ENCODE results near the gene PPIP5K2. TPM values are rescaled to one million over a fixed set of nuclear protein-coding genes. Genes with fewer than 3 reads are reported as not detected.

Gene PPIP5K2
- total RNA-seq, 1 donor from 2014 or later = 66.3 TPM

DNA sequence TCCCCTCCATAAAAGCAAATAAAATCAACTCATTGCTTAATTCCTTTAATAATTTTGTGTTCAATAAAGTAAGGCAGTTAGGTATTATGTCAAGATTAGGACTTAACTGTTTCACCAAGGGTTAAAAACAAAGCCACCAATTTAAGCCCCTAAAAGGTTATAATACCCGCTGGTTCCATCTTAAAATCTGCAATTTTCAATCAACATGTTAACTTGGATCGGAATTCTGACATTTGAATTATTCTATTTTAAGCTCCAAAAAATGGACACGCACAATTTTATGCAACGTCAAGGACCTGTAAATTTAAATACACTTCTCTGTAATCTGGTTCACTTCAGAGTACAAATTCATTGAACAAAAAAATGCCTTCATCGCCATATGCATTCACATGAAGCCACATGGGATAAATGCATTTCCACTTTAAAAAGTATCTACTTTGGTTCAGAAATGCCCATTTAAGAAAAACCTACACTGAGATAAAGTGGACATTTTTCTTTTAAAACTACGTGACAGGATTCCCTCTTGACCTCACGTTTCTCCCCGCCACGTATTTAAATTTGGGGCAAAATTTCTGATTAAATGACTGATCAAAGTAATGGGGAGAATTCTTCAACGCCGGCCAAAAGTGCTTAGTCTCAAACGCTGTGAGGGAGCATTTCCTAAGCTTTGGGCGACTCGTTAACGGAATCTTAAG is 884 bp upstream of the PPIP5K2 start:
- TF ChIP-seq, protein P1, sequence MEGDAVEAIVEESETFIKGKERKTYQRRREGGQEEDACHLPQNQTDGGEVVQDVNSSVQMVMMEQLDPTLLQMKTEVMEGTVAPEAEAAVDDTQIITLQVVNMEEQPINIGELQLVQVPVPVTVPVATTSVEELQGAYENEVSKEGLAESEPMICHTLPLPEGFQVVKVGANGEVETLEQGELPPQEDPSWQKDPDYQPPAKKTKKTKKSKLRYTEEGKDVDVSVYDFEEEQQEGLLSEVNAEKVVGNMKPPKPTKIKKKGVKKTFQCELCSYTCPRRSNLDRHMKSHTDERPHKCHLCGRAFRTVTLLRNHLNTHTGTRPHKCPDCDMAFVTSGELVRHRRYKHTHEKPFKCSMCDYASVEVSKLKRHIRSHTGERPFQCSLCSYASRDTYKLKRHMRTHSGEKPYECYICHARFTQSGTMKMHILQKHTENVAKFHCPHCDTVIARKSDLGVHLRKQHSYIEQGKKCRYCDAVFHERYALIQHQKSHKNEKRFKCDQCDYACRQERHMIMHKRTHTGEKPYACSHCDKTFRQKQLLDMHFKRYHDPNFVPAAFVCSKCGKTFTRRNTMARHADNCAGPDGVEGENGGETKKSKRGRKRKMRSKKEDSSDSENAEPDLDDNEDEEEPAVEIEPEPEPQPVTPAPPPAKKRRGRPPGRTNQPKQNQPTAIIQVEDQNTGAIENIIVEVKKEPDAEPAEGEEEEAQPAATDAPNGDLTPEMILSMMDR (IDR thresholded peaks at IDR 0.05; ENCODE audit: unreplicated experiment) = no peak
- peak overlapping the region; percentile 98 for H3K4me3 Mint-ChIP-seq (ENCODE audit: unreplicated experiment)
- H3K27me3 Mint-ChIP-seq (ENCODE audit: unreplicated experiment) = peaks cover 3% of the 10 kb centered on the region
- no peaks in the 10 kb centered on the region for H3K9me3 Mint-ChIP-seq (ENCODE audit: unreplicated experiment)
- peak overlapping the region; percentile 100 for H3K27ac Mint-ChIP-seq (ENCODE audit: unreplicated experiment)
- no peak for DNase-seq (ENCODE audit: low spot score)
- no peaks in the 10 kb centered on the region for H3K36me3 Mint-ChIP-seq (ENCODE audit: low read depth, unreplicated experiment)
- peaks cover 21% of the 10 kb centered on the region for H3K4me1 Mint-ChIP-seq (ENCODE audit: unreplicated experiment)

DNA sequence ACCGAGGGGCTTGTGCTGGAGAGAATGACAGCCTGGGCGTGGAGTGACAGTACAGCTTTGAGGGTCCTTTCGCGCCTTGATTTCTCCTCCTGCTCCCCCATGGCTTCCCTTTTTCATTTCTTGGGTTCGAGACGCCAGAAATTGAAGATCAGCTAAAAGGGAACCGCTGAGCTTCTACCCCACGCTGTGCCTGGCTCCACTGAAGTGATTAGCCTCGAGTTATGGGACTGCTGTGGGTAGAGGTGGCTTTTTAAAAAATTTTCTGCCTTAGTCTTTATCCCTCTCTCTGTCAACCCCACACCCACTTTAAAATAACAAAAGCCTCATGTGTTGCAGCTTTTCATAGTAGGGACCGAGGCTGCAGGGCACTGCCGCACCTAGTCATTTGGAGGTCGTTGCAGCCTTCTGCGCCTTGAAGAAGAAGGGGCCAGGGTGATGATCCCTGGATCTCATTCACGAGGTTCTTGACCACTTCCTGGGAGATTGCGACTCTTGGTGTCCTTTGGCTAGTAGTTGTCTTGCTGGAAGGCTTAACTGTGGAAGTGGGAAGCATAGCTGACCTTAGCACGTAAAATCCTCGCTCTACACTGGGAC is 603 bp downstream of the PPIP5K2 start:
- Mint-ChIP-seq H3K4me3 (ENCODE audit: unreplicated experiment) (peak overlapping the region; percentile 98), H3K36me3 (ENCODE audit: low read depth, unreplicated experiment) (no peaks in the 10 kb centered on the region)

DNA sequence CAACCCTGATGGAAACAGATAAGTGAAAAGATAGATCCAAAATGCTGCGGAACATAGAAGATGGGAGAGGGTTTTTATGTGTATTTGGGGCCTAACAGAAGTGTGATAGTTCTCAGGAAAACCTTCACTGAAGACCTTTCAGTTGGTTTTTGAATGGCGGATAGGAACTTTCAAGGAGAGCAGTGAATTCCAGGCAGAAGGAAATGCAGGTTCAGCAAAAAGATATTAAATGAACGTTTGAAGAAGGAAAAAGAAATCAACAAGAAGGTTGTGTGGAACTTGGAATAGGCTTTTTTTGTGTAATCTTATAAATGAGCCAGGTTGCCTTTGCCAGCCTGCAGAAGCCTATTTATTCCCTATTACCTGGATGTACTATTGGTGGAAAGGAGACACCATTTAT is 2.1 kb downstream of the PPIP5K2 start:
- peaks cover 21% of the 10 kb centered on the region for H3K4me1 Mint-ChIP-seq (ENCODE audit: unreplicated experiment)
- H3K4me3 Mint-ChIP-seq (ENCODE audit: unreplicated experiment) = no peak overlapping the region
- peaks cover 3% of the 10 kb centered on the region for H3K27me3 Mint-ChIP-seq (ENCODE audit: unreplicated experiment)
- H3K27ac Mint-ChIP-seq (ENCODE audit: unreplicated experiment) = no peak overlapping the region
- H3K36me3 Mint-ChIP-seq (ENCODE audit: low read depth, unreplicated experiment) = peaks cover 5% of the 10 kb centered on the region
- H3K9me3 Mint-ChIP-seq (ENCODE audit: unreplicated experiment) = no peaks in the 10 kb centered on the region
- TF ChIP-seq, protein P1 (IDR thresholded peaks at IDR 0.05; ENCODE audit: unreplicated experiment) = no peak
- no peak for DNase-seq (ENCODE audit: low spot score)

More for the DNA sequence above, 603 bp downstream of the PPIP5K2 start:
- Mint-ChIP-seq H3K4me1 (ENCODE audit: unreplicated experiment) (peaks cover 21% of the 10 kb centered on the region), H3K27me3 (ENCODE audit: unreplicated experiment) (peaks cover 3% of the 10 kb centered on the region), H3K27ac (ENCODE audit: unreplicated experiment) (peak overlapping the region; percentile 100), H3K9me3 (ENCODE audit: unreplicated experiment) (no peaks in the 10 kb centered on the region)
- DNase-seq (ENCODE audit: low spot score) = no peak
- TF ChIP-seq, protein P1 (IDR thresholded peaks at IDR 0.05; ENCODE audit: unreplicated experiment) = no peak

DNA sequence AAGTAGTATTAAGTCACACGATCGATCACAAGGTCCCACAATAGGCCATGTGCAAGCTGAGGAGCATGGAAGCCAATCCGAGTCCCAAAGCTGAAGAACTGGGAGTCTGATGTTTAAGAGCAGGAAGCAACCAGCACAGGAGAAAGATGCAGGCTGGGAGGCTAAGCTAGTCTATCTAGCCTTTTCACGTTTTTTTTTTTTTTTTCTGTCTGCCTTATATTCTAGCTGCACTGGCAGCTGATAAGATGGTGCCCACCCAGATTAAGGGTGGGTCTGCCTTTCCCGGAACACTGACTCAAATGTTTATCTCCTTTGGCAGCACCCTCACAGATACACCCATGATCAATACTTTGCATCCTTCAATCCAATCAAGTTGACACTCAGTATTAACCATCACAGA is 6.5 kb downstream of the PPIP5K2 start:
- peaks cover 5% of the 10 kb centered on the region for H3K36me3 Mint-ChIP-seq (ENCODE audit: low read depth, unreplicated experiment)
- no peaks in the 10 kb centered on the region for H3K9me3 Mint-ChIP-seq (ENCODE audit: unreplicated experiment)
- DNase-seq (ENCODE audit: low spot score) = no peak
- H3K4me3 Mint-ChIP-seq (ENCODE audit: unreplicated experiment) = no peak overlapping the region
- H3K27me3 Mint-ChIP-seq (ENCODE audit: unreplicated experiment) = no peaks in the 10 kb centered on the region
- peaks cover 5% of the 10 kb centered on the region for H3K4me1 Mint-ChIP-seq (ENCODE audit: unreplicated experiment)
- TF ChIP-seq, protein P1 (IDR thresholded peaks at IDR 0.05; ENCODE audit: unreplicated experiment) = no peak
- H3K27ac Mint-ChIP-seq (ENCODE audit: unreplicated experiment) = no peak overlapping the region

DNA sequence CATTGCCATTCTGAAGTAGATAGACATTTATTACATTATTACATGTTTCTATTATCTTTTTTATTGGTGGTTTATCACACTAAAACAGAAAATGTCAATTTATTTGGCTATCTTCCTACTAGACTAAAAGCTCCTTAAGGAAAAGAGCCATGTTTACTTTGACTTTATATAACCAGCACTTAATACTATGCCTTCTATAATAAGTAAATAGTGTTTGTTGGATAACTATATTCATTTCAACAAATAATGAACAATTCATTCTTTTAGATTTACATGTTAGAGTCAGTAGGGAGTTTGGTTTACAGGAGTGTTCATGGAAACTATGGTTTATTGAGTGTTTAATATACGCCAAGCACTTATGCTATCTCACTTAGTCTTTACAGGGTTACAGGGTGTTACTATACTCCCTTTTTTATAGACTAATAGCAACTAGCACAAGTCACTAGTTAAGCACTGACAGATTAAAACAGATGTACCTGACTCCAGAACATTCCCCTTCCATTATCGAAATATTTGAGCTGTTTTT is 7.3 kb downstream of the PPIP5K2 start:
- no peak overlapping the region for H3K4me3 Mint-ChIP-seq (ENCODE audit: unreplicated experiment)
- TF ChIP-seq, protein P1 (IDR thresholded peaks at IDR 0.05; ENCODE audit: unreplicated experiment) = no peak
- H3K27ac Mint-ChIP-seq (ENCODE audit: unreplicated experiment) = no peak overlapping the region
- H3K36me3 Mint-ChIP-seq (ENCODE audit: low read depth, unreplicated experiment) = peaks cover 5% of the 10 kb centered on the region
- no peaks in the 10 kb centered on the region for H3K4me1 Mint-ChIP-seq (ENCODE audit: unreplicated experiment)
- DNase-seq (ENCODE audit: low spot score) = no peak
- H3K27me3 Mint-ChIP-seq (ENCODE audit: unreplicated experiment) = no peaks in the 10 kb centered on the region
- no peaks in the 10 kb centered on the region for H3K9me3 Mint-ChIP-seq (ENCODE audit: unreplicated experiment)
